Activated CD4-positive, alpha-beta T cell treated with anti-CD3 and anti-CD28 coated beads for 48 hours (primary cell): ENCODE results near the gene ERCC1.
A peak's percentile ranks its signal among the peaks of the same experiment; 100 is the strongest.
"Not testable (repeated sequence)": the region's sequence is repeated elsewhere in the genome, so short reads cannot be mapped to it uniquely, and the experiment has no call there.

Source experiments
- DNase-seq: peaks from one replicate; pipeline ENCODE4 v3.0.0-alpha.2; 2020

ERCC1 gene

GRCh38 chr19:45424191-45425058 is 708 bp upstream of the ERCC1 start:
- peak; percentile 61 for DNase-seq

- peak; percentile 94 for DNase-seq
These were observed 606 bp downstream of the ERCC1 start for GRCh38 chr19:45423033-45423588.

- DNase-seq: no peak
These were observed 1.7 kb downstream of the ERCC1 start for GRCh38 chr19:45421947-45422498.

GRCh38 chr19:45420871-45421270 is 2.8 kb downstream of the ERCC1 start:
- DNase-seq: no peak

- DNase-seq: no peak
These were observed 3.4 kb downstream of the ERCC1 start for GRCh38 chr19:45420356-45420755.

GRCh38 chr19:45419895-45420294 is 3.8 kb downstream of the ERCC1 start:
- DNase-seq: no peak

- DNase-seq: no peak
These were observed 4.3 kb downstream of the ERCC1 start for GRCh38 chr19:45419396-45419795.

- no peak for DNase-seq
These were observed 4.9 kb downstream of the ERCC1 start for GRCh38 chr19:45418802-45419201.

- DNase-seq: no peak
These were observed 6.6 kb downstream of the ERCC1 start for GRCh38 chr19:45417151-45417550.

- no peak for DNase-seq
These were observed 9.2 kb downstream of the ERCC1 start for GRCh38 chr19:45414468-45414867.

GRCh38 chr19:45413497-45413896 is 10.2 kb downstream of the ERCC1 start:
- DNase-seq: no peak

- DNase-seq: not testable (repeated sequence)
These were observed 13.4 kb downstream of the ERCC1 start for GRCh38 chr19:45410330-45410729.

- no peak for DNase-seq
These were observed 14.2 kb downstream of the ERCC1 start for GRCh38 chr19:45409557-45409920.

GRCh38 chr19:45408830-45409556 is 14.7 kb downstream of the ERCC1 start:
- no peak for DNase-seq

GRCh38 chr19:45408121-45408520 is 15.6 kb downstream of the ERCC1 start:
- no peak for DNase-seq

GRCh38 chr19:45407585-45407984 is 16.1 kb downstream of the ERCC1 start:
- DNase-seq: not testable (repeated sequence)

- DNase-seq: no peak
These were observed 16.7 kb downstream of the ERCC1 start for GRCh38 chr19:45407091-45407375.

GRCh38 chr19:45406226-45407090 is 17.3 kb downstream of the ERCC1 start, which contains the start of gene POLR1G:
Gene POLR1G (plus strand): TSS chr19:45406644. CDS start chr19:45406697, 53 bp downstream.
- peak; percentile 88 for DNase-seq

GRCh38 chr19:45405435-45406225 is 18.1 kb downstream of the ERCC1 start:
- DNase-seq: peak; percentile 91

GRCh38 chr19:45404557-45405434 is 18.9 kb downstream of the ERCC1 start, which contains the start of gene PPP1R13L:
Gene PPP1R13L (minus strand): TSS chr19:45405069. CDS start chr19:45398318, 6,751 bp downstream.
- DNase-seq: peak; percentile 79
